ENCODE measurements around the gene PRLR.
A peak's percentile ranks its signal among the peaks of the same experiment; 100 is the strongest.

The PRLR gene

DNA sequence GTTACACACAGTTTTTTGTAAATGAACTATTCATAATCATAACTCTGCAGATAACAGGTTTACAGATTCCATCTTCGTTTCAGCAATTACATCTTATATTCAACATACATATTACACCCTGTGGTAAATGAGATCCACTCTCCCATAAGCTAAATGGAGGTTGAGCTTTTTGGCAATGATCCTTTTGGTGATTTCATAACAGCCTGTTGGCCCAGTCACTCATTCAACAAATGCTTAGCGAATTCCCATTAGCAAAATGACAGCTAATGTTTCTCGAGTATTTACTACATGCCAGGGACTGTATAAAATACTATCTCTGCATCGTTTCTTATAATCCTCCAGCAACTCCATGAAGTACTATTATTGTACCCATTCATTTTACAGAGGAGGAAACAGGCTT is 157.1 kb downstream of the PRLR start:
- TF ChIP-seq EZH2phosphoT487 (IDR thresholded peaks at IDR 0.05; ENCODE audit: low read depth) = no peak
- TF ChIP-seq, protein P1, sequence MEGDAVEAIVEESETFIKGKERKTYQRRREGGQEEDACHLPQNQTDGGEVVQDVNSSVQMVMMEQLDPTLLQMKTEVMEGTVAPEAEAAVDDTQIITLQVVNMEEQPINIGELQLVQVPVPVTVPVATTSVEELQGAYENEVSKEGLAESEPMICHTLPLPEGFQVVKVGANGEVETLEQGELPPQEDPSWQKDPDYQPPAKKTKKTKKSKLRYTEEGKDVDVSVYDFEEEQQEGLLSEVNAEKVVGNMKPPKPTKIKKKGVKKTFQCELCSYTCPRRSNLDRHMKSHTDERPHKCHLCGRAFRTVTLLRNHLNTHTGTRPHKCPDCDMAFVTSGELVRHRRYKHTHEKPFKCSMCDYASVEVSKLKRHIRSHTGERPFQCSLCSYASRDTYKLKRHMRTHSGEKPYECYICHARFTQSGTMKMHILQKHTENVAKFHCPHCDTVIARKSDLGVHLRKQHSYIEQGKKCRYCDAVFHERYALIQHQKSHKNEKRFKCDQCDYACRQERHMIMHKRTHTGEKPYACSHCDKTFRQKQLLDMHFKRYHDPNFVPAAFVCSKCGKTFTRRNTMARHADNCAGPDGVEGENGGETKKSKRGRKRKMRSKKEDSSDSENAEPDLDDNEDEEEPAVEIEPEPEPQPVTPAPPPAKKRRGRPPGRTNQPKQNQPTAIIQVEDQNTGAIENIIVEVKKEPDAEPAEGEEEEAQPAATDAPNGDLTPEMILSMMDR (IDR thresholded peaks at IDR 0.05; ENCODE audit: low read depth, low read length) = no peak
- H3K4me3 ChIP-seq (ENCODE audit: low read length) = no peak overlapping the region
- no peak overlapping the region for H2AFZ ChIP-seq (ENCODE audit: low read depth, low read length)

DNA sequence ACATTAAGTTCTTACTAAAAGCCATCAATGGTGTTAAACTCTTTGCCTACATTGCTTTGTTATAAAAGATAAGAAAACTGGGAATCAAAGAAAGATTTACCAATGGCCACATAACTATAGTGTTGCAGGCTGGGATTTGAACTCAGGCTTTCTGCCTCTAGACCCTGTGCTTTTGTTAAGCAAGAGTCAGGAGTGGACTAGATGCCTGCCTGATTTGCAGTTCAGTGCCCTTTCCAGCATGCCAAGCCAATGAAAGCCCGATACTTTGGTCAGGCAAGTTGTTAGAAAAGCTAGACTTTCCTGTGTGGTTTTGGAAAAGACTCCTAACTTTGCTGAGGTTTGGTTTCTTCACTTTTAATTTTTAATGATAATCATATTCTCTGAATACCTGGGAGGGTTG is 161.1 kb downstream of the PRLR start:
- Histone ChIP-seq H3K4me1 (ENCODE audit: low read length) (peaks cover 8% of the 10 kb centered on the region), H3K27me3 (ENCODE audit: low read depth, low read length) (no peaks in the 10 kb centered on the region), H2AFZ (ENCODE audit: low read depth, low read length) (no peak overlapping the region), H3K9ac (ENCODE audit: low read length) (no peak overlapping the region), H3K36me3 (replicated peaks; ENCODE audit: low read depth, low read length) (no peaks in the 10 kb centered on the region), H3K27ac (ENCODE audit: low read length) (no peak overlapping the region), H3K9me3 (ENCODE audit: insufficient read depth, low read length) (no peaks in the 10 kb centered on the region), H3K79me2 (ENCODE audit: low read length) (no peaks in the 10 kb centered on the region), H3K4me2 (ENCODE audit: low read length) (no peak overlapping the region), H3K4me3 (ENCODE audit: low read length) (no peak overlapping the region), H4K20me1 (ENCODE audit: insufficient read depth, low read length) (no peaks in the 10 kb centered on the region)
- TF ChIP-seq, protein P1 (IDR thresholded peaks at IDR 0.05; ENCODE audit: low read depth, low read length) = no peak

More for the DNA sequence above, 157.1 kb downstream of the PRLR start:
- Histone ChIP-seq H3K9ac (ENCODE audit: low read length) (no peak overlapping the region), H3K4me2 (ENCODE audit: low read length) (no peak overlapping the region), H4K20me1 (ENCODE audit: insufficient read depth, low read length) (no peaks in the 10 kb centered on the region), H3K27me3 (ENCODE audit: low read depth, low read length) (no peaks in the 10 kb centered on the region), H3K27ac (ENCODE audit: low read length) (no peak overlapping the region), H3K36me3 (replicated peaks; ENCODE audit: low read depth, low read length) (no peaks in the 10 kb centered on the region), H3K79me2 (ENCODE audit: low read length) (no peaks in the 10 kb centered on the region), H3K4me1 (ENCODE audit: low read length) (no peaks in the 10 kb centered on the region), H3K9me3 (ENCODE audit: insufficient read depth, low read length) (no peaks in the 10 kb centered on the region)

DNA sequence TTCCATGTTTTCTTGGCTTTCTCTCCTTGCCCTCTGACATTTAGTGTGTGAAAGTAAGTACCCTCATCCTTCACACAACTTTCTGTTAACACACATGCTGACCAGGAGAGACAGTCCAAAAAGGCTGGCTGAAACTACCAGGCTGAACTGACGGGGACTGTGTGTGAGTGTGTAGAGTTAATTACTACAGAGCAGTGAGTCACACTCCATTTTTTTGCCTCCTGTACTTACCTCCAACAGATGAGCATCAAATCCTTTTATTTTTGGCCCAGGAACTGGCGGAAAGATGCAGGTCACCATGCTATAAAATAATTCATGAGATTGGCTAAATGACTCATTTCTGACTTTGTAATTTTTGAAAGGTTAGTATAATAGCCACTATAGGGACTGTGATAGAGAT is 162.3 kb downstream of the PRLR start:
- no peak overlapping the region for H3K9ac ChIP-seq (ENCODE audit: low read length)
- TF ChIP-seq, protein P1 (IDR thresholded peaks at IDR 0.05; ENCODE audit: low read depth, low read length) = no peak
- no peak for TF ChIP-seq EZH2phosphoT487 (IDR thresholded peaks at IDR 0.05; ENCODE audit: low read depth)

DNA sequence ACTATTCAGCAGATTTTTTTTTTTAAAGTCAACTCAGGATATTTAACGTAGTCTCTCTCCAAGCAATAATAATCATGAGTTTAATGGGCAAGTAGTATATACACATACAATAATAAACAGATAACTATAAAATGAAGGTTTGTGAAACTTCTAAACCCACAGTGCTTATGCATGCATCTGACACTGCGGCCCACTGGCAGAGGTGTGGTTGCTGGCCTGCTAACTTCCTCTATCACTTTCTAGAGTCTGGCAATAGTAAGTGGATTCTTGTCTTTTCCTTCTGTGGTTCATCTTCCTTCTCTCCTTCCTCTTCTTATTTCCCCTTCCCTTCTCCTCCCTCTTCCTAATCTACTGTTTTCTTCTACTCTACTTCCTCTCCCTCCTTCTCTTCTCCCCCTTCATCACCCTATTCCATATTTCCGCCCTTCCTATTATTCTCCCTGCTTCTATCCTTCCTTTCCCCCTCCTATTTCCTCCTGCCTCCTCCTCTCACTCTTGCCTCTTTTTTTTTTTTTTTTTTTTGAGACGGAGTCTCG is 164.0 kb downstream of the PRLR start:
- Histone ChIP-seq H3K4me3 (ENCODE audit: low read length) (no peak overlapping the region), H3K4me2 (ENCODE audit: low read length) (0 out of 2 replicates have a peak overlapping the region, but pooled peaks have one; percentile 8), H2AFZ (ENCODE audit: low read depth, low read length) (no peak overlapping the region), H3K9me3 (ENCODE audit: insufficient read depth, low read length) (no peaks in the 10 kb centered on the region), H3K27ac (ENCODE audit: low read length) (no peak overlapping the region), H4K20me1 (ENCODE audit: insufficient read depth, low read length) (no peaks in the 10 kb centered on the region), H3K79me2 (ENCODE audit: low read length) (no peaks in the 10 kb centered on the region), H3K36me3 (replicated peaks; ENCODE audit: low read depth, low read length) (no peaks in the 10 kb centered on the region), H3K4me1 (ENCODE audit: low read length) (peaks cover 8% of the 10 kb centered on the region), H3K9ac (ENCODE audit: low read length) (no peak overlapping the region), H3K27me3 (ENCODE audit: low read depth, low read length) (no peaks in the 10 kb centered on the region)
- no peak for TF ChIP-seq EZH2phosphoT487 (IDR thresholded peaks at IDR 0.05; ENCODE audit: low read depth)

More for the DNA sequence above, 162.3 kb downstream of the PRLR start:
- Histone ChIP-seq H3K27ac (ENCODE audit: low read length) (no peak overlapping the region), H2AFZ (ENCODE audit: low read depth, low read length) (no peak overlapping the region), H3K79me2 (ENCODE audit: low read length) (no peaks in the 10 kb centered on the region), H3K4me1 (ENCODE audit: low read length) (peaks cover 8% of the 10 kb centered on the region), H4K20me1 (ENCODE audit: insufficient read depth, low read length) (no peaks in the 10 kb centered on the region), H3K4me3 (ENCODE audit: low read length) (no peak overlapping the region), H3K27me3 (ENCODE audit: low read depth, low read length) (no peaks in the 10 kb centered on the region), H3K9me3 (ENCODE audit: insufficient read depth, low read length) (no peaks in the 10 kb centered on the region), H3K36me3 (replicated peaks; ENCODE audit: low read depth, low read length) (no peaks in the 10 kb centered on the region), H3K4me2 (ENCODE audit: low read length) (no peak overlapping the region)

All from OCI-LY3 (cell line).